OCI-LY3 (cell line): ENCODE results near the gene HOXB6.

Source experiments
- H2AFZ ChIP-seq: fragments of 200-600, 300-600 bp; shearing (Covaris generic); 2 replicates; pipeline ENCODE4 v1.6.0; 2014; ENCODE audit warnings: antibody characterized with exemption, low read depth, low read length
- H3K27ac ChIP-seq: fragments of 200-600, 300-600 bp; sonication (generic); 2 replicates; pipeline ENCODE4 v1.5.1; 2014; ENCODE audit warnings: mild to moderate bottlenecking, low read length, moderate library complexity, mixed read lengths
- H3K27me3 ChIP-seq: fragments of 200-600, 300-600 bp; sonication (generic); 2 replicates; pipeline ENCODE4 v1.6.1; 2014; ENCODE audit warnings: low read depth, low read length, mixed read lengths
- H3K36me3 ChIP-seq: fragments of 200-600, 300-600 bp; sonication (generic); replicated peaks from 2 replicates; pipeline ENCODE3; 2014; ENCODE audit warnings: low read depth, low read length, mixed read lengths
- H3K4me1 ChIP-seq: fragments of 300-600, 200-600 bp; sonication (generic); 2 replicates; pipeline ENCODE4 v1.6.1; 2014; ENCODE audit warnings: low read length, mixed read lengths
- H3K4me2 ChIP-seq: fragments of 200-600, 300-600 bp; sonication (generic); 2 replicates; pipeline ENCODE4 v1.6.1; 2014; ENCODE audit warnings: low read length, mixed read lengths
- H3K4me3 ChIP-seq: fragments of 300-600, 200-600 bp; sonication (generic); 2 replicates; pipeline ENCODE4 v1.5.1; 2014; ENCODE audit warnings: antibody characterized with exemption, mild to moderate bottlenecking, low read length, moderate library complexity
- H3K79me2 ChIP-seq: fragments of 300-600, 200-600 bp; shearing (Covaris generic); 2 replicates; pipeline ENCODE4 v1.6.1; 2014; ENCODE audit warnings: mild to moderate bottlenecking, low read length, mixed read lengths
- H3K9ac ChIP-seq: fragments of 300-600, 200-600 bp; shearing (Covaris generic); 2 replicates; pipeline ENCODE4 v1.6.0; 2014; ENCODE audit warnings: mild to moderate bottlenecking, low read length, moderate library complexity
- H3K9me3 ChIP-seq: fragments of 200-600, 300-600 bp; shearing (Covaris generic); 2 replicates; pipeline ENCODE4 v1.6.1; 2014; ENCODE audit warnings: low read length, mixed read lengths; ENCODE audit not compliant: insufficient read depth
- H4K20me1 ChIP-seq: fragments of 200-600, 300-600 bp; sonication (generic); 2 replicates; pipeline ENCODE4 v1.6.1; 2016; ENCODE audit warnings: low read length, mixed read lengths; ENCODE audit not compliant: insufficient read depth
- CTCF ChIP-seq: fragments of 200-600, 300-600 bp; sonication (generic); IDR thresholded peaks from 2 replicates; pipeline ENCODE4 v1.5.1; 2014; ENCODE audit warnings: antibody characterized with exemption, low read length, low read depth
- EZH2phosphoT487 ChIP-seq: fragments of 200-600 bp; shearing (Covaris generic); IDR thresholded peaks from 2 replicates; pipeline ENCODE4 v1.6.1; 2018; ENCODE audit warnings: antibody characterized with exemption, mixed run types, low read depth

Gene HOXB6

GRCh38 chr17:48626245-48627117, 21.7 kb upstream of the HOXB6 start, which contains the start of gene HOXB9:
Gene HOXB9, minus strand, starts transcription at chr17:48626358. Its CDS starts 89 bp downstream, at chr17:48626269.
- Histone ChIP-seq H3K4me3 (peak within 1 kb of the TSS; percentile 78), H3K27me3 (peaks cover 52% of the 10 kb centered on the region), H3K9me3 (no peaks in the 10 kb centered on the region), H3K27ac (no peak within 1 kb of the TSS), H2AFZ (0 out of 2 replicates have a peak within 1 kb of the TSS, but pooled peaks have one; percentile 10), H3K4me2 (peak within 1 kb of the TSS; percentile 55), H3K36me3 (no peaks in the 10 kb centered on the region), H3K79me2 (no peaks in the 10 kb centered on the region), H4K20me1 (no peaks in the 10 kb centered on the region), H3K4me1 (peaks cover 8% of the 10 kb centered on the region), H3K9ac (peak within 1 kb of the TSS; percentile 62)
- no peak for TF ChIP-seq EZH2phosphoT487
- TF ChIP-seq CTCF: no peak

GRCh38 chr17:48625495-48626244, 20.9 kb upstream of the HOXB6 start:
- no peaks in the 10 kb centered on the region for H3K36me3 ChIP-seq
- no peak for TF ChIP-seq EZH2phosphoT487
- TF ChIP-seq CTCF: no peak
- peak overlapping the region; percentile 55 for H3K4me2 ChIP-seq
- H3K4me1 ChIP-seq: peaks cover 5% of the 10 kb centered on the region; the same call in 1 of the 2 replicates
- H3K9ac ChIP-seq: peak overlapping the region; percentile 62
- H4K20me1 ChIP-seq: no peaks in the 10 kb centered on the region
- H3K4me3 ChIP-seq: peak overlapping the region; percentile 78
- H3K27ac ChIP-seq: no peak overlapping the region
- no peak overlapping the region for H2AFZ ChIP-seq
- no peaks in the 10 kb centered on the region for H3K79me2 ChIP-seq
- no peaks in the 10 kb centered on the region for H3K9me3 ChIP-seq
- peaks cover 50% of the 10 kb centered on the region for H3K27me3 ChIP-seq

DNA sequence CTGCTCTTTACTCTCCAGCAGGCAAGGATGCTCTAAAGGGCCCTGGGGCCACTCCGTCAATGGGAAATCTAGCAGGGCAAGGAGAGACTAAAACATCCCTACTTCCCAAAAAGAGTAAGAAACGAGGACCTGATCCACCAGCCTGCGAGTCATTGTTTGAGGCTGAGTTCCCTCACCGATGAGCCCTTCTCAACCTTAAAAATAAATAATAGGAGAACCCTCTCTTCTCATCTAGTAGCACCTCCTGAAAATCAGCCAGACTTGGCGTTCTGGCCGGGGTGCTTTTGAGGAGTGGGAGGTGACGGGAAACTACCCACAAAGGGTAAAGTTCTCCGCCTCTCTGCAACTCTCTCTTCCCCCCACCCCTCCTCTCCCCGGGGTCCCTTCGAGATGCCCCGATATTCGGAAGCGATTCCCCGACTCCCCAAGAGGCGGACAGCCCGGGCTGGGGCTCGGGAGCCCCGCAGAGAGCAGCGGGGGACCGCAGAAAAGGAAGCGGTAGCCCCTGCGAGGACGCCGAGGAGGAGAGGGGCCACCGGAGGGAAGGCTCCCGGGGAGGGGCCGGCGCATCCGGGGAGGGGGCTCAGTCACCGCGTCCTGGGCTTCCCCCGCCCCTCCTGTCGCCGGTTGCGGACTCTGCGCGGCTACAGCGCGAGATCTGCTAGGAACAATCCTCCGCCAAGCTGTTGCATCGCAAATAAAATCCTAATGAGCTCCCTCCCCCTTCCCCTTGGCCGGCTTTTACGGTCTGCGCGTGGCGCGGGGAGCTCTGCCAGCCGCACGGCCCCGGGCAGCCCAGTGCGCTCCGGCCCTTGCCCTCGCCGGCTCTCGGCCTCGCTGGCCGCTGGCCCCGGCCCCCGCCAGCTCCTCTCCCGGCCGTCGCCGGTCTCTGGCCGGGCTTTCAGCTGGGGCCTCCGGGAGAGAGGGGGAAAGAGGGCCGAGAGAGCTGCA, 20.0 kb upstream of the HOXB6 start:
- Histone ChIP-seq H3K9ac (peak overlapping the region; percentile 62), H3K36me3 (no peaks in the 10 kb centered on the region), H3K4me2 (peak overlapping the region; percentile 55), H2AFZ (no peak overlapping the region), H3K4me3 (peak overlapping the region; percentile 78), H3K79me2 (no peaks in the 10 kb centered on the region), H3K4me1 (peaks cover 5% of the 10 kb centered on the region; the same call in 1 of the 2 replicates), H3K9me3 (no peaks in the 10 kb centered on the region), H3K27me3 (peaks cover 43% of the 10 kb centered on the region), H3K27ac (no peak overlapping the region), H4K20me1 (no peaks in the 10 kb centered on the region)
- no peak for TF ChIP-seq CTCF
- no peak for TF ChIP-seq EZH2phosphoT487
